Lung microvascular endothelial cell (primary cell): ENCODE data around the gene AMT. TPM values are rescaled to one million over a fixed set of nuclear protein-coding genes. Genes with fewer than 3 reads are reported as not detected.
A peak's percentile ranks its signal among the peaks of the same experiment; 100 is the strongest.

Experiments
- DNase-seq, 2 donors: peaks; one replicate each; pipeline versions ENCODE4 v3.0.0 to v3.0.0-alpha.2; 2010; ENCODE audit warnings: low read depth in 2 of 2
- total RNA-seq: library from RNA; depleted of rRNA; stranded (reverse); fragments of >200 nt; gene quantifications from 2 replicates; pipeline ENCODE4 v1.2.1, GENCODE V29; 2014

The AMT gene
- total RNA-seq, result 0.22 and 0.60 TPM in 2 replicates

GRCh38 chr3:49422379-49423248 is at the start of gene AMT:
Gene AMT (minus strand): TSS chr3:49422473. CDS start chr3:49422450, 23 bp downstream.
- DNase-seq, result no peak

- DNase-seq, result peak; percentile 6 to 24
Observed at GRCh38 chr3:49470714-49471420, 48.6 kb upstream of the AMT start.

- DNase-seq, result peak; percentile 98
Observed at GRCh38 chr3:49469936-49470713, 47.9 kb upstream of the AMT start, which contains the start of gene DAG1. Gene DAG1 (plus strand): TSS chr3:49470267. CDS start chr3:49510535, 40,268 bp downstream.

GRCh38 chr3:49469037-49469935 is 47.0 kb upstream of the AMT start:
- peak; percentile 50 to 64 for DNase-seq

- DNase-seq, result no peak
Observed at GRCh38 chr3:49466085-49466484, 43.8 kb upstream of the AMT start.

GRCh38 chr3:49465270-49466034 is 43.2 kb upstream of the AMT start:
- DNase-seq, result no peak

GRCh38 chr3:49462222-49462621 is 39.9 kb upstream of the AMT start:
- peak in 1 of 2 donors; percentile 21 for DNase-seq

GRCh38 chr3:49461443-49462171 is 39.3 kb upstream of the AMT start:
- DNase-seq, result peak in 1 of 2 donors; percentile 34

GRCh38 chr3:49460956-49461355 is 38.7 kb upstream of the AMT start:
- no peak for DNase-seq

GRCh38 chr3:49460188-49460890 is 38.1 kb upstream of the AMT start:
- no peak for DNase-seq

GRCh38 chr3:49456466-49456865 is 34.2 kb upstream of the AMT start:
- no peak for DNase-seq

- no peak for DNase-seq
Observed at GRCh38 chr3:49454898-49455681, 32.8 kb upstream of the AMT start.

GRCh38 chr3:49454458-49454857 is 32.2 kb upstream of the AMT start:
- peak in 1 of 2 donors; percentile 9 for DNase-seq

GRCh38 chr3:49453621-49454020 is 31.3 kb upstream of the AMT start:
- no peak for DNase-seq

GRCh38 chr3:49445391-49445790 is 23.1 kb upstream of the AMT start:
- DNase-seq, result no peak

GRCh38 chr3:49434731-49435130 is 12.5 kb upstream of the AMT start:
- DNase-seq, result no peak

GRCh38 chr3:49428752-49429080 is 6.4 kb upstream of the AMT start:
- no peak for DNase-seq

GRCh38 chr3:49427586-49427985 is 5.3 kb upstream of the AMT start:
- no peak for DNase-seq
